ENCODE data around the gene LMNA.

- TF ChIP-seq CTCF (IDR thresholded peaks at IDR 0.05 in 8 of 11, conservative IDR thresholded peaks at IDR 0.05 in 3 of 11): no peak
- no peak for TF ChIP-seq POLR2A (IDR thresholded peaks at IDR 0.05)
These were observed 5.8 kb downstream of the LMNA start for GRCh38 chr1:156120318-156120717.

Data from spleen (tissue), 7 donors.